Measurements from ENCODE around the gene CEMIP2.
"Not testable (repeated sequence)": the region's sequence is repeated elsewhere in the genome, so short reads cannot be mapped to it uniquely, and the experiment has no call there.

The CEMIP2 gene

GRCh38 chr9:71721855-71722254, 46.5 kb downstream of the CEMIP2 start:
- no peak for DNase-seq (ENCODE audit: low read depth, low spot score)
- H3K27ac ChIP-seq = peak overlapping the region; percentile 6

- peak overlapping the region; percentile 31 for H3K27ac ChIP-seq
- DNase-seq (ENCODE audit: low read depth, low spot score) = no peak
Observed at GRCh38 chr9:71719562-71719961, 48.8 kb downstream of the CEMIP2 start.

GRCh38 chr9:71719088-71719487, 49.2 kb downstream of the CEMIP2 start:
- H3K27ac ChIP-seq = no peak overlapping the region
- no peak for DNase-seq (ENCODE audit: low read depth, low spot score)

- H3K27ac ChIP-seq = no peak overlapping the region
- no peak for DNase-seq (ENCODE audit: low read depth, low spot score)
Observed at GRCh38 chr9:71716138-71716909, 52.0 kb downstream of the CEMIP2 start.

- peak overlapping the region; percentile 24 for H3K27ac ChIP-seq
- no peak for DNase-seq (ENCODE audit: low read depth, low spot score)
Observed at GRCh38 chr9:71710856-71711255, 57.5 kb downstream of the CEMIP2 start.

- no peak for DNase-seq (ENCODE audit: low read depth, low spot score)
- H3K27ac ChIP-seq = peak overlapping the region; percentile 24
Observed at GRCh38 chr9:71710201-71710600, 58.1 kb downstream of the CEMIP2 start.

GRCh38 chr9:71709384-71709783, 58.9 kb downstream of the CEMIP2 start:
- no peak for DNase-seq (ENCODE audit: low read depth, low spot score)
- no peak overlapping the region for H3K27ac ChIP-seq

- no peak overlapping the region for H3K27ac ChIP-seq
- no peak for DNase-seq (ENCODE audit: low read depth, low spot score)
Observed at GRCh38 chr9:71706176-71706575, 62.1 kb downstream of the CEMIP2 start.

- DNase-seq (ENCODE audit: low read depth, low spot score) = no peak
- H3K27ac ChIP-seq = no peak overlapping the region
Observed at GRCh38 chr9:71704796-71705195, 63.5 kb downstream of the CEMIP2 start.

- DNase-seq (ENCODE audit: low read depth, low spot score) = no peak
- H3K27ac ChIP-seq = peak overlapping the region; percentile 56
Observed at GRCh38 chr9:71703172-71703872, 65.0 kb downstream of the CEMIP2 start.

- H3K27ac ChIP-seq = no peak overlapping the region
- no peak for DNase-seq (ENCODE audit: low read depth, low spot score)
Observed at GRCh38 chr9:71697882-71698281, 70.4 kb downstream of the CEMIP2 start.

- DNase-seq (ENCODE audit: low read depth, low spot score) = no peak
- H3K27ac ChIP-seq = no peak overlapping the region
Observed at GRCh38 chr9:71694332-71694731, 74.0 kb downstream of the CEMIP2 start.

GRCh38 chr9:71693607-71694006, 74.7 kb downstream of the CEMIP2 start:
- no peak for DNase-seq (ENCODE audit: low read depth, low spot score)
- no peak overlapping the region for H3K27ac ChIP-seq

- no peak for DNase-seq (ENCODE audit: low read depth, low spot score)
- H3K27ac ChIP-seq = no peak overlapping the region
Observed at GRCh38 chr9:71692337-71692736, 76.0 kb downstream of the CEMIP2 start.

- not testable (repeated sequence) for H3K27ac ChIP-seq
Observed at GRCh38 chr9:71691576-71691975, 76.7 kb downstream of the CEMIP2 start.

GRCh38 chr9:71690689-71691435, 77.5 kb downstream of the CEMIP2 start:
- no peak for DNase-seq (ENCODE audit: low read depth, low spot score)
- H3K27ac ChIP-seq = peak overlapping the region; percentile 2

More at GRCh38 chr9:71691576-71691975, 76.7 kb downstream of the CEMIP2 start:
- DNase-seq (ENCODE audit: low read depth, low spot score) = not testable (repeated sequence)

GRCh38 chr9:71690063-71690688, 78.1 kb downstream of the CEMIP2 start:
- DNase-seq (ENCODE audit: low read depth, low spot score) = no peak
- peak overlapping the region; percentile 2 for H3K27ac ChIP-seq

GRCh38 chr9:71687676-71688075, 80.6 kb downstream of the CEMIP2 start:
- H3K27ac ChIP-seq = no peak overlapping the region
- DNase-seq (ENCODE audit: low read depth, low spot score) = no peak

GRCh38 chr9:71685988-71686387, 82.3 kb downstream of the CEMIP2 start:
- H3K27ac ChIP-seq = peak overlapping the region; percentile 19

GRCh38 chr9:71685394-71685793, 82.9 kb downstream of the CEMIP2 start:
- H3K27ac ChIP-seq = peak overlapping the region; percentile 19
- DNase-seq (ENCODE audit: low read depth, low spot score) = no peak

More at GRCh38 chr9:71685988-71686387, 82.3 kb downstream of the CEMIP2 start:
- DNase-seq (ENCODE audit: low read depth, low spot score) = no peak

All from epithelial cell of prostate (primary cell).